HG03432 (cell line): ENCODE measurements around the gene RNASEH2C.
"Not testable (repeated sequence)": the region's sequence is repeated elsewhere in the genome, so short reads cannot be mapped to it uniquely, and the experiment has no call there.

ENCODE experiments used
- ATAC-seq: cut with Tn5 transposase; IDR thresholded peaks from one replicate; pipeline ENCODE4 v1.9.1; 2021; ENCODE audit warnings: mild to moderate bottlenecking, moderate library complexity; ENCODE audit not compliant: unreplicated experiment

Gene RNASEH2C

DNA sequence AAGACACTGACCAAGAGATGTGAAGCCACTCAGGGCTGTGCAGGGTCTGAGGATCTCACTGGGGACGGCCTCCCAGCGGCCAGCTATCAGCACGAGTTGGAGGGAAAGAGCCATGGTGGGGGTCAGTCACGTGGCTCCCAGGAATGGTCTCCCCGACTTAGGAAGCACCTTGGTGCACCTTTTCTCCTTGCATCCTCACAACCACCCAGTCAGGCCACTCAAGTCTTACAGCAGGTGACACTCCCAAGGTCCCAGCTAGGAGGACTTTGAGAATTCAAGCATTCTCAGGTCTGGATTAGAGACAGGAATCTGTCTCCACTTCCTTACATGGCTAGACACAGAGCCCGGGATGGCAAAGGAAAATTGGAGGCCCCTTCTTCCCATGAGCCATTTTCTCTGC, 2.7 kb downstream of the RNASEH2C start:
- ATAC-seq: no peak

DNA sequence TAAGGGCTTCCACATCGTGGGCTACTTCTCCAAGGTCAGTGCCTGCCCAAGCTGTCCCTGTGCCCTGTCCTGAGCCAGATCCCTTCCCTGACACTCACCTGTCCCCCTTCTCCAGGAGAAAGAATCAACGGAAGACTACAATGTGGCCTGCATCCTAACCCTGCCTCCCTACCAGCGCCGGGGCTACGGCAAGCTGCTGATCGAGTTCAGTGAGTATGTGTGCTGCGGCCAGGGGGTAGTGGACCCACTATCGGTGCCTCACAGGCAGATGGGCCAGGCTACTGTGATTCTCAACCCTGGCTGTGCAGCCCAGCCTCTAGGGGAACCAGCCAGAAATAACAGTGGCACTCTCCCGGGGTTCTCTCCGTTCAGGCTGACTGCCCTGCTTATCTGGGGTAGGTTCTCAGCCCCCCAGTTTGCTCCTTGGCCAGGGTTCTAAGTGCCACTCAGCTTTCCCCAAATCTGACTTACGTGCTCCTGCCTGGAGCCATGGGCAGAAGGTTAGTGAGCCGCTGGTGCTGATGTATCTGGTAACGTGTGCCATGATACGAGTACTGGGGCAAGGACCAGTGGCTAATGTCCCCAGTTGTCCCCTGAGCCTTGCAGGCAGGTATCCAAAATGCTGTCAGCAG, 3.7 kb downstream of the RNASEH2C start:
- ATAC-seq: no peak

DNA sequence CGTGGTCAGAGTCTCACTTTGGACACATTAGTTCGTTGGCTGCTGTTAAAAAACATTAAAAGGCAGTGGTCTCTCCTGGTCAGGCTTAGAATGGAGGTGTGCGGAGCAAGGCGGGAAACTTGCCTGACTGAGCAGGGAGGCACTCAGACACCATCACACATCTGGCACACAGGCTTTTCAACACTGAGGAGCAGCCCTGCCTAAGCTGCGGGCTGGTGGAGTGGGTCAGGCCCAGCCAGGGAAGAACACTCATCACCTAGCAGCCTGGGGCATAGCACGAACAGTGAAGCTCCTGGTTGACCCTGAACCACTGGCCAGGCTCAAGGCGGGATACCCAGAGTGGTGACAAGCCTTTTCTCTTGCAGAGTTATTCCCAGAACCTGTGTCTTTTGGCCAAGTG, 4.3 kb downstream of the RNASEH2C start:
- no peak for ATAC-seq

DNA sequence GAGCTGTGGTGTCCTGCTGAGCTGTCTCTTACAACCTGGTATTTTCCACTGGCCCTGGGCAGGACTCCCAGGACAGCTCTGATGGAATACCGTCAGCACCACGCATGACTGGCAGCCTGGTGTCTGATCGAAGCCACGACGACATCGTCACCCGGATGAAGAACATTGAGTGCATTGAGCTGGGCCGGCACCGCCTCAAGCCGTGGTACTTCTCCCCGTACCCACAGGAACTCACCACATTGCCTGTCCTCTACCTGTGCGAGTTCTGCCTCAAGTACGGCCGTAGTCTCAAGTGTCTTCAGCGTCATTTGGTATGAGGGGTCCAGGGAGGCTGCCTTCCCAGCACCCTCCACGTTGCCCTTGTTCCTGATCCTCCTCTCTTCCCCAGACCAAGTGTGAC, 6.2 kb downstream of the RNASEH2C start:
- ATAC-seq: no peak

DNA sequence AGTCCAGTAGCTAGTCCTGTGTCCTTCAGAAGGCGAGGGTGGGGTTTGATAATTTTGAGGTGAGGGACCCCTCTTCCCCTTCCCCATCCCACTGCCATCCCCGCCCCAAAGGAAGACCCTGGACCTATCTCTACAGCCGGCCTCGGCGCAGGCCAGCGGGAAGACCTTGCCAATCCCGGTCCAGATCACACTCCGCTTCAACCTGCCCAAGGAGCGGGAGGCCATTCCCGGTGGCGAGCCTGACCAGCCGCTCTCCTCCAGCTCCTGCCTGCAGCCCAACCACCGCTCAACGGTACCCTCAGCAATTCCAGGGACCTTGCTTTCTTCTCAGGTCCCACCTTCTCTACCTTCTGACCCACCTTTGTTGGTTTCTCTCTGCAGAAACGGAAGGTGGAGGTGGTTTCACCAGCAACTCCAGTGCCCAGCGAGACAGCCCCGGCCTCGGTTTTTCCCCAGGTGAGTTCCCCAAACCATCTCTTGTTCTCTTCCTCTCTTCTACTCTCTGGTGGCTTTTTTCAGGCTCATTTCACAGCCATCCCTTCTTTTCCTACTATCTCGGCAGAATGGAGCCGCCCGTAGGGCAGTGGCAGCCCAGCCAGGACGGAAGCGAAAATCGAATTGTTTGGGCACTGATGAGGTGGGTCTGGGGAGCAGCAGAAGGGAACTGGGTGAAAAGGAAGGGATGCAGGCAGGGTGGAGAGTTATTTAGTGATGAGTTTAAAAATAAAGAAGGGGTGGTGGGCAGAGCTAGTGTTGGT, 7.2 kb downstream of the RNASEH2C start:
- ATAC-seq: no peak

DNA sequence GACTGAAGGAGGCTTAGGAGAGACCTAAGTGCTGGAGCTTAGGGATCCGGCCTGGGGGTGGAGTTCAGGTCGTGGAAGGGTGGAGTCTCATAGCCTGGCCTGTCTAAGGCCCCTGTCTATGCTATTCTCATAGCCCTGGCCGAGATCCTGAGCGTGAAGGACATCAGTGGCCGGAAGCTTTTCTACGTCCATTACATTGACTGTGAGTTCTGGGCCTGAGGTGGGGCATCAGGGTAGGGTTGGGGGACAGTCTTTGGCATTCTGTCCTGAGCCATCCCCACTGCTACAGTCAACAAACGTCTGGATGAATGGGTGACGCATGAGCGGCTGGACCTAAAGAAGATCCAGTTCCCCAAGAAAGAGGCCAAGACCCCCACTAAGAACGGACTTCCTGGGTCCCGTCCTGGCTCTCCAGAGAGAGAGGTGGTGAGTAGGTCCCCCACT, 7.9 kb downstream of the RNASEH2C start:
- ATAC-seq: no peak

DNA sequence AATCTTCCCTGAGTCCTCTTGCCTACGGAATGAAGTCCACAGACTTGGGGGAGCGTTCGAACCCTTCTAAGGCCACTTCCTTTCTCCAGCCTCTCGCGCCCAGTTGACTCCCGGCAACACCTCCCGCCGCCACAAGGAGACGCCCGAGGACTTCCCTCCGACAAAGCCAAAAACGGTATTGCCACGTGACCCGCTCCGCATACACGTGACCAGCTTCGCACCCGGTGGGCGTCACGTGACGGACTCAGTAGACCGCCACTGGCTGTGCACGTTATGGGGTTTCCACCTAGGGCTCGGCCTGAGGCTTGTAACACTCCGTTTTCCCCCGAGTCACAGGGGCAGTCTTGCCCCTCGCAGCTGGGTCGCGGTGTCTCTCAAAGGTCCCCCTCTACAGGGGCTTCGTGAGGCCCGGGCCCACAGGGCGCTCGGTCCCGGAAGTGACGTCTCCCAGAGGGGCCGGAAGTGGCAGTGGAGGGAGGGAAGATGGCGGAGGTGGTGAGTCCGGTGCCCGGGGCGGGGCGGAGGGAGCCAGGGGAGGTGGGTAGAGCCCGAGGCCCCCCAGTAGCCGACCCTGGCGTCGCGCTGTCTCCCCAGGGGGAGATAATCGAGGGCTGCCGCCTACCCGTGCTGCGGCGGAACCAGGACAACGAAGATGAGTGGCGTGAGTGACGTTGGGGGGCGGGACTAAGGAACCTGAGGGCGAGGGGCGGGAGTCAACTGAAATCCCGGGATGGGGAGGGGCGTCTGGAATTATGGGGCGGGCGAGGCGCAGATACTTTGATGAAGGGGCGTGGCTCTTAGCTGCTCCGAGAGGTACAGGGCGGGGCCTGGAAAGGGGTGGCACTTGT, 8.6 kb downstream of the RNASEH2C start, which contains the start of gene KAT5:
TSS of gene KAT5 (plus strand) at position 468 of the 848 bp plus-strand sequence. CDS start at position 484, 16 bp downstream.
- peak; percentile 86 for ATAC-seq

DNA sequence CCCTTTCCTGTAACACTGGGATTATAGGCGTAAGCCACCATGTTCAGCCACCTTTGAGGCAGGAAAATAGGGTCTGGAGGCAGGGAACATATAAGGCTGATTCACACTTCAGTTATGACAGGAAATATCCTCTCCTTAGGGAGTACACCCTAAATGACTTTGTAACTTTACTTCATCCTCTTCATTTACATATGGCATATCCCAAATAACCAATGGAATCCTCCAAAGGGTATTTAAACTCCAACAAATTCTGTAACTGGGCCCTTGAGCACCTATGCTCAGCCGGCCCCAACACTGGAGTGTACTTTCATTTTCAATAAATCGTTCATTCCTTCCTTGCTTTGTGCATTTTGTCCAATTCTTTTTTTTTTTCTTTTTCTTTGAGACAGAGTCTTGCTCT, 10.2 kb downstream of the RNASEH2C start:
- ATAC-seq: no peak

DNA sequence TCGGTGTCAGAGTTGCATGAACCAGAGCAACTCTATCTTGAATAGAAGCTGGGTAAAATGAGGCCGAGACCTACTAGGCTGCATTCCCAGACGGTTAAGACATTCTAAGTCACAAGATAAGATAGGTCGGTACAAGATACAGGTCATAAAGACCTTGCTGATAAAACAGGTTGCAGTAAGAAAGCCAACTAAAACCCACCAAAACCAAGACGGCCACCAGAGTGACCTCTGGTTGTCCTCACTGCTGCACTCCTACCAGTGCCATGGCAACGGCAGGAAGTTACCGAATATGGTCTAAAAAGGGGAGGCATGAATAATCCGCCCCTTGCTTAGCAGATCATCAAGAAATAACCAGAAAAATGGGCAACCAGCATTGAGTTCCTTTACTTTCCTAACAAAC, 10.9 kb downstream of the RNASEH2C start:
- ATAC-seq: no peak

DNA sequence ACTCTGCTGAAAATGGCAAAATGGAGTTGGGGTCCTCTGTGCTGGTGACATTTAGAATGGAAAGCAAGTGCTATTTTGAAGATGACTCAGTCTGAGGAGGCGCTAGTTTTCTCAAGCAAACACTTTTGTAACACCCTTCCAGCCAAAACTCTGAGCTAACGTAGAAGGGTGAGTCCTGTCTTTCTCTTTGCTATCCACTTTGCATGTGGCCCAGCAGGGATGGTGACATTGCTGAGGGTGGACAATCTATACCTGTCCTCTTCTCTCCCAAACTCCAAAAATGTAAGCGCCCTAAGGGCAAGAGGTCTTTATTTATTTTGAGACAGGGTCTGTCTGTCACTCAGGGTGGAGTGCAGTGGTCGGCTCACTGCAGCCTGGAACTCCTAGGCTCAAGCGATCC, 12.1 kb downstream of the RNASEH2C start:
- ATAC-seq: no peak

DNA sequence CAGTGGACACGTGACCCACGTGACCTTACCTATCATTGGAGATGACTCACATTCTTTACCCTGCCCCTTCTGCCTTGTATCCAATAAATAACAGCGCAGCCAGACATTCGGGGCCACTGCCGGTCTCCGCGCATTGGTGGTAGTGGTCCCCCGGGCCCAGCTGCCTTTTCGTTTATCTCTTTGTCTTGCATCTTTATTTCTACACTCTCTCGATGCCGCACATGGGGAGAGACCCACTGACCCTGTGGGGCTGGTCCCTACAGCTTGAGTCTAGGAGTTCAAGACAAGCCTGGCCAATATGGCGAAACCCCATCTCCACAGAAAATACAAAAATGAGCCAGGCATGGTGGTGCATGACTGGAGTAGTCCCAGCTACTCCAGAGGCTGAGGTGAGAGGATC, 13.6 kb downstream of the RNASEH2C start:
- not testable (repeated sequence) for ATAC-seq

DNA sequence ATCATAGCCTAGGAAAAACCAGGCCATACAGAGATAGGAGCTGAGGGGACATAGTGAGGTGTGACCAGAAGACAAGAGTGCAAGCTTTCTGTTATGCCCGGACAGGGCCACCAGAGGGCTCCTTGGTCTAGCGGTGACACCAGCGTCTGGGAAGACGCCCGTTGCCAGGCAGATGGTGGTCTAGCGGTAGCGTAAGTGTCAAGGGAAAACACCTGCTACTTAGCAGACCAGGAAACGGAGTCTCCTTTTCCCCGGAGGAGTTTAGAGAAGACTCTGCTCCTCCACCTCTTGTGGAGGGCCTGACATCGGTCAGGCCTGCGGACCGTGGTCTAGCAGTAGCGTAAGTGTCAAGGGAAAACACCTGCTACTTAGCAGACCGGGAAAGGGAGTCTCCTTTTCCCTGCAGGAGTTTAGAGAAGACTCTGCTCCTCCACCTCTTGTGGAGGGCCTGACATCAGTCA, 14.3 kb downstream of the RNASEH2C start:
- ATAC-seq: not testable (repeated sequence)

DNA sequence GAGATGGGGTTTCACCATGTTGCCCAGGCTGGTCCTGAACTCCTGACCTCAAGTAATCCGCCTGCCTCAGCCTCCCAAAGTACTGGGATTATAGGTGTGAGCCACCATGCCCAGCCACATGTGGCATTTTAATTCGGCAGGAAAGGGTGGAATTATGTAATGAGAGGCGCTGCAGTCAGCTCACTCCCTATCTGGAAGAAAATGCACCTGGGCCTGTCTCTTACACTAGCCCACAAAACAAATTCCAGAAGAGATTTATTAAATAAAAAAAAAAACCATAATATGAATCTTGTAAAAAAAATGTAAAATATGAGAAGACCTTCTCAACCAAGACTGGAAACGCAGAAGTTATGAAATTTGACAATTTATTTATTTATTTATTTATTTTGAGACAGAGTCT, 16.8 kb downstream of the RNASEH2C start:
- no peak for ATAC-seq

DNA sequence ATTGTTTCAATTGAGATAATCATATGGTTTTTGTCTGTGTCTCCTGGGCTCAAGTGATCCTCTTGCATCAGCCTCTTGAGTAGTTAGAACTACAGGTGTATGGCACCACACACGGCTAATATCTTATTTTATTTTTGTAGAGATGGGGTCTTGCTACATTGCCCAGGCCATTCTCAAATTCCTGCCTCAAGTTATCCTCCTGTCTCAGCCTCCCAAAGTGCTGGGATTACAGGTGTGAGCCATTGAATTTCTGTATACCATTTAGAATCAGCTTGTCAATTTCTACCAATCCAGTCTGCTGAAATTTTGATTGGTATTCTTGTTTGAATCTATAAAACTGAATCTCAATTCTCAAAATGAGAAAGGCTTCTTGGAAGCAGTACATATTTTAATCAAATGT, 18.9 kb downstream of the RNASEH2C start:
- ATAC-seq: no peak

DNA sequence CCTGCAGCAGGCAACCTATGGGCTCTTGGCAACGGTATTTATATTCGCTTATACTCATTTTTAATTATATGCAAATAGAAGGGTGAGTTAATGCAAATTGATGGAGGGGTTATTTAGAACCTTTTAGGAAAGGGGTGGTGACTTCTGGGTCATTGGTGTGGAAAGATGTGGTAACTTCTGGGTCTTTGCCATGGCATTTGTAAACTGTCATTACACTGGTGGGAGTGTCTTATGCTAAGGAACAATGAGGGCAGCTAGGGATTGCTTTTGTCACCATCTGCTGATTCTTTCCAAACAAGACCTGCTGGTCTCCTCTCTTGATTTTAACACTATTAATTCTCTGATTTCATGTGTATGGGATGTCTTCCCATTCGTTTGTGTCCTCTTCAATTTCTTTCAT, 20.2 kb downstream of the RNASEH2C start:
- ATAC-seq: no peak

DNA sequence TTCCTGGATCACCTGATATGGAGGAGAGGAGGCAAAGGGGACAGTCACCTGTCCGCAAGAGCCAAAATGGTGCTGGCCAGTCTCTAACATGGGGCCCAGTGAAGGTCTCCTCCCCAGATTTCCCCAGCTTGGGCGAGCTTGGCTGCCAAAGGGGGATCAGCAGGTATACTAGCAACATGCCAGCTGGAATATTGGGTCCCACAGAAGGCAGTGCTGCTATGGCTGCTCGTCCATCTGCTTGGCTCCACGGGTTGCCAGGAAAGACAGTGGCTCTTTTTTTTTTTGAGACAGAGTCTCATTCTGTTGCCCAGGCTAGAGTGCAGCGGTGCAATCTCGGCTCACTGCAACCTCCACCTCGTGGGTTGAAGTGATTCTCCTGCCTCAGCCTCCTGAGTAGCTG, 21.3 kb downstream of the RNASEH2C start:
- no peak for ATAC-seq

DNA sequence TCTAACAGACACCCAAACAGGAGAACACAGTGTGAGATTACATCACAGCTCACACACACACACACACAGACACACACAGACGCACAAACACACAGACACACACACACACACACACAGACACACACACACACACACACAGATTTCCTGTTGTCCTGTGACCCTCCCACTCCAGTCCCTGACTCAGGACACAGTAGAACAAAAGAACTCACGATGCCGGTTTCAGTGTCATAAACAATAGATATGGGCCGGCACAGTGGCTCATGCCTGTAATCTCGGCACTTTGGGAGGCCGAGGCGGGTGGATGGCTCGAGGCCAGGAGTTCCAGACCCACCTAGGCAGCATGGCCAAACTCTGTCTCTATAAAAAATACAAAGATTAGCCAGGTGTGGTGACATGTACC, 22.4 kb downstream of the RNASEH2C start:
- ATAC-seq: no peak

DNA sequence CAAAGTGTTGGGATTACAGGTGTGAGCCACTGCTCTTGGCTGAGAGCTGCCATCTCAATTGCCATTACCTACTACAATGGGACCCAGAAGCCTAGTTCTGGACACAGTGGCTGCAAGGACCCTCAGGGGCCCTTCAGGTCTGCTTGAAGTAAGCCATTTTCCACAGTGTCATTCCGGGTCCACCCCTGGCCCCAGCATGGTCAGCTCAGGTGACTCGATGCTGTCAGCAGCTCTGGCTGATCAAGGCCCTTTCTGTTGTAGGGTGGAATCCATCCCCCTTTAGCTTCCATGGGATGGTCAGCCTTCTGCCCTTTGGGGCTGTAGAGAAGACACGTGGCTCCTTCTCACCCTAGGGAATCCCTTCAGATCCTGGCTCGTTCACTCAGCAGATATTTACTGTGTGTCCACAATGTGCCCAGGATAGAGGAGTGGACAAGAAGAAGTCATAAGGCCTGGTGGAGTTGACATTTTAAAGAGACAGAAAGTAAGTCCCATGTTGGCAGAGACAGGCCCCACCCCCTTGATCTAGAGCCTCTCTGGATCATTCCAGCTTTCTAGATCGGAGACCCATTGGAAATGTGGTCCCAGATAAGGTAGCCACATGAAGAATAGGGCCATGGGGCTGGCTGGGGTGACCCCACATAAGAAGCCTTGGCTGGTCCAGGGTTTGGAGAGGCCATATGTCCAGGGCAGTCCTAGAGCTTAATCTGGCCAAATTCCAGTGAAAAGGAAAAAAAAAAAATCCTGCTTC, 23.6 kb downstream of the RNASEH2C start:
- no peak for ATAC-seq

DNA sequence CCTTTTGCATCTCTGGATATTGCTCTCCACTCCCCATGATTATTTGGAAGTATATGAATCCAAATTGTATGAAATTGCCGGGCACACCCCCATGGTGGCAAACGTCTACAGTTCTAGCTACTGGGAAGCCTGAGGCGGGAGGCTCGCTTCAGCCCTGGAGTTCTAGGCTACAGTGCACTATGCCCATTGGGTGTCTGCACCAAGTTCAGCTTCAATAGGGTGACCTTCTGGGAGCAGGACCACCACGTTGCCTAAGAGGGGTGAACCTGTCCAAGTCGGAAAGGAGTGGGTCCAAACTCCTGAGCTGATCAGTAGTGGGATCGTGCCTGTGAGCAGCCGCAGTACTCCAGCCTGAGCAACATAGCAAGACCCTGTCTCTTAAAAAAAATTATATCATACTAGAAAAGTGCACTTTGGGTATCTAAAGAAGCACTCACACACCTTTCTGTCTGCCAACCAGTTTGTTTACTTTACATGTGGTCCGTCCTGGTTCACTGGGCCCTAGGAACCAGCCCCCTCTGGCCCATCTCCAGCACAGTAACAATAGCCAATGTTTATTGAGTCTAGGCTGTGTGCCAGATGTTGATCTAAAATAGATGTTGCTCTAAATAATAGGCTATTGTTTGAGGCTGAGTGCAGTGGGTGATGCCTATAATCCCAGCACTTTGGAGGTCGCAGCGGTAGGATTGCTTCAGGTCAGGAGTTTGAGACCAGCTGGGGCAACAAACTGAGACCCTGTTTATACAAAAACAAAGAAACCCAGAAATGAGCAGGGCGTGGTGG, 24.9 kb downstream of the RNASEH2C start:
- no peak for ATAC-seq

DNA sequence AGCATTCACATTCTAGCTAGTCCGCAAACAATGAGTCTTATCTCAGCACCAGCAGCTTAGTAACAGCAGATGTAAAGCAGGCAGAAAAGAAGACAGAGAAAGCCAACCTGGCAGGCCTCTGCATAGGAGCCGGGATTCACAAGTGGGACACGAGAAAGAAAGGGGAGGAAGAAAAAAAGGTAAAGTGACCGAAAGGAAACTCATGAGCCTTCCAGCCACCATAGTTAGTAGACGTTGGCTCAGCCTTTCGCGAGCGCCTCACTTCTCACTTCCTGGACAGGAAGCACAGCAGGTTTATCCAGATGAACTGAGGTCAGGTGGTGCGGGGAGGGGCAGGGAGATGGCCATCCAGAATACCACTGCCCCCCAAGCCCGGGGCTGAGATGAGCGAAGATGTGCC, 28.2 kb downstream of the RNASEH2C start:
- ATAC-seq: no peak
